Activated CD4-positive, alpha-beta T cell treated with anti-CD3 and anti-CD28 coated beads for 36 hours (primary cell): Measurements from ENCODE around the gene AKT1S1. TPM values are rescaled to one million over a fixed set of nuclear protein-coding genes. Genes with fewer than 3 reads are reported as not detected.

Experiments used
- ATAC-seq: fragments of 200-7000 bp; cut with Tn5 transposase; one replicate; pipeline ENCODE4 v1.10.0; 2021; ENCODE audit warnings: mild to moderate bottlenecking, moderate library complexity
- CTCF ChIA-PET: fragments of 350-600 bp; sonication (Branson Sonifier 250); formaldehyde crosslinking; loops from one replicate; lab custom pipeline; 2021; ENCODE audit warnings: antibody characterized with exemption; lab: Charles Lee
- POLR2A ChIA-PET: fragments of 350-600 bp; sonication (Branson Sonifier 250); formaldehyde crosslinking; loops from one replicate; lab custom pipeline; 2021; ENCODE audit warnings: antibody characterized with exemption, inconsistent platforms; lab: Charles Lee
- DNase-seq: peaks from one replicate; pipeline ENCODE4 v3.0.0-alpha.2; 2020
- H3K27ac Mint-ChIP-seq: one replicate; pipeline ENCODE4 v1.8.0; 2021; ENCODE audit warnings: mixed read lengths
- H3K27me3 Mint-ChIP-seq: one replicate; pipeline ENCODE4 v1.8.0; 2021; ENCODE audit warnings: mixed read lengths
- H3K36me3 Mint-ChIP-seq: one replicate; pipeline ENCODE4 v1.8.0; 2021; ENCODE audit warnings: low read depth, mixed read lengths
- H3K4me1 Mint-ChIP-seq: one replicate; pipeline ENCODE4 v1.8.0; 2021; ENCODE audit warnings: mixed read lengths
- H3K4me3 Mint-ChIP-seq: one replicate; pipeline ENCODE4 v1.8.0; 2021; ENCODE audit warnings: mild to moderate bottlenecking, moderate library complexity, mixed read lengths
- H3K9me3 Mint-ChIP-seq: one replicate; pipeline ENCODE4 v1.8.0; 2021; ENCODE audit warnings: low read depth, mixed read lengths
- intact Hi-C, 2 experiments: fragments of 100-400 bp; cut with DNase I in 1 of 2; cut with micrococcal nuclease in 1 of 2; formaldehyde crosslinking; loops; one replicate each; pipeline versions ENCODE4 v1.14.2 to v1.15.1; 2022 to 2024; cut with DNase I, micrococcal nuclease
- total RNA-seq, 2 experiments: library from RNA; stranded (reverse); gene quantifications; one replicate each; pipeline ENCODE4 v1.2.3, GENCODE V29; 2021

Gene AKT1S1
- total RNA-seq, 2 experiments from 2014 or later: 16.1 to 20.3 TPM

- intact Hi-C loops: no loop called here
- DNase-seq: no peak
- no peak for ATAC-seq
- ChIA-PET POLR2A (interaction anchor here (1.0 kb wide), 1 partner anchor 67 kb away, joined by 3 read pairs; no protein-coding TSS in a partner anchor), CTCF (interaction anchor here (0.7 to 2.6 kb wide), 2 partner anchors 10 to 13 kb away, joined by 4 to 7 read pairs; partner anchors contain the start of gene PTOV1)
- Mint-ChIP-seq H3K27ac (no peak overlapping the region), H3K9me3 (no peaks in the 10 kb centered on the region), H3K27me3 (no peaks in the 10 kb centered on the region), H3K36me3 (peaks cover 48% of the 10 kb centered on the region), H3K4me3 (no peak overlapping the region), H3K4me1 (peaks cover 24% of the 10 kb centered on the region)
Observed at GRCh38 chr19:49863935-49864320, 13.2 kb downstream of the AKT1S1 start.

DNA sequence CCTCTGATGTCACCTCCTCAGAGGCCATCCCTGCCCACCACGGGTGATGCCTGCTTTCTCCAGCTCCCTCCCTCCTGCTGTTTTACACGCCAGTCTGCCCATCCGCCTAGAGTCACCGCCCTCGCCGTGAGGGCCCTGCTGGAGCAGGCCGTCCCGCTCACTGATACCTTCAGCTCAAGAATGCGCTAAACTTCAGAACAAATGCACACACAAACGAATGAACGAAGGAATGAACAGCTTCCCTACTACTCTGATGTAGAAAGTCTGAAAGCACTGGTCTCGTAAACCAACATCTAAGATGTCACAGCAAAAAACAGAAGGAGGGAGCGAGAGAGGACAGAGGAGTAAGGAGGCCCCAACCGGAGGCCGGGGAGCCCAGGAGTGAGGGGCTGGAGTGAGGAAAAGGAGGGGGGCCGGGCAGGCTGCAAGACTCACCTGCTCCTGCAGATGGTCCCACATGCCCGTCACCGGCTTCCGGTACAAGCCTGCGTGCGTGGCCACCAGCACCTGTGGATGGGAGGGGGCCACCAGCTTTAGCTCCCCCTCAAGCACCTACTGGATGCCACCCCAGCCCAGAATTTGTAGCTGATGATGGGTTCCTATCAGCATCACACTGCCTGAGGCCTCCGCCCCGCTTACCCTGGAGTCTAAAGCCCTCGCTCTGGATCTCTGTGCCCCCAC is 13.8 kb downstream of the AKT1S1 start:
- ChIA-PET CTCF (interaction anchor here (0.6 to 2.6 kb wide), 3 partner anchors 10 to 92 kb away, joined by 3 to 7 read pairs (median 4); partner anchors contain the start of gene PTOV1), POLR2A (interaction anchor here (1.0 kb wide), 1 partner anchor 67 kb away, joined by 3 read pairs; no protein-coding TSS in a partner anchor)
- Mint-ChIP-seq H3K27me3 (no peaks in the 10 kb centered on the region), H3K36me3 (peaks cover 50% of the 10 kb centered on the region), H3K9me3 (no peaks in the 10 kb centered on the region), H3K4me3 (no peak overlapping the region), H3K27ac (no peak overlapping the region), H3K4me1 (peaks cover 24% of the 10 kb centered on the region)
- ATAC-seq (no peak), DNase-seq (no peak)
- intact Hi-C loops: no loop called here

GRCh38 chr19:49862391-49863253 is 14.5 kb downstream of the AKT1S1 start:
- Mint-ChIP-seq H3K27me3 (no peaks in the 10 kb centered on the region), H3K27ac (no peak overlapping the region), H3K4me1 (peaks cover 24% of the 10 kb centered on the region), H3K36me3 (peaks cover 54% of the 10 kb centered on the region), H3K4me3 (no peak overlapping the region), H3K9me3 (no peaks in the 10 kb centered on the region)
- intact Hi-C loops: no loop called here
- DNase-seq (peak; percentile 58), ATAC-seq (no peak)
- CTCF ChIA-PET: interaction anchor here (0.5 kb wide), 1 partner anchor 288 kb away, joined by 3 read pairs; no protein-coding TSS in a partner anchor
- POLR2A ChIA-PET: interaction anchor here (1.0 kb wide), 1 partner anchor 68 kb away, joined by 3 read pairs; no protein-coding TSS in a partner anchor

- DNase-seq (no peak), ATAC-seq (no peak)
- ChIA-PET CTCF (no interaction called here), POLR2A (interaction anchor here (0.5 to 0.9 kb wide), 2 partner anchors 11 to 41 kb away, joined by 3 to 7 read pairs; no protein-coding TSS in a partner anchor)
- no peaks in the 10 kb centered on the region for H3K9me3 Mint-ChIP-seq
- H3K27me3 Mint-ChIP-seq: no peaks in the 10 kb centered on the region
- H3K36me3 Mint-ChIP-seq: peaks cover 53% of the 10 kb centered on the region
- H3K4me1 Mint-ChIP-seq: peaks cover 23% of the 10 kb centered on the region
- intact Hi-C loops: no loop called here
- H3K27ac Mint-ChIP-seq: no peak overlapping the region
- H3K4me3 Mint-ChIP-seq: no peak overlapping the region
Observed at GRCh38 chr19:49861541-49862378, 15.4 kb downstream of the AKT1S1 start.

DNA sequence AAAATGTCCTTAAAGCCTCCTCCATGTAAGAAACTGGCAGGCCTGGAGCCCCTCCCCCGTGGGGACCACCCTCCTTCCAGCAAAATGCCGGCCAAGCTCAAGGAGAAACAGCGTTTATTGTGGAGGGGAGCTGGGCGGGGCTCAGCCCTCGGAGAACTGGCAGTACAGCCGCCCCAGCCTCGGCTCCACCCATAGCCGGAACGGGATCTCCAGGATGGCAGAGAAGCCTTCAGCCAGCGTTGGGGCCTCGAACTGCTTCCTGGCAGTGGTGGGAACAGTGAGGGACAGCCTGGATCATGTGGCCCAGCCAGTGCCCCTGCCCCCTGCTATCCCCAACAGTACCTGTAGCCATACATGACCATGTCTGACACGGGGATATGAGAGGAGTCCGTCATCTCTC is 16.0 kb downstream of the AKT1S1 start:
- peaks cover 50% of the 10 kb centered on the region for H3K36me3 Mint-ChIP-seq
- no peak overlapping the region for H3K27ac Mint-ChIP-seq
- intact Hi-C loops: no loop called here
- H3K4me3 Mint-ChIP-seq: no peak overlapping the region
- no peak for DNase-seq
- no peaks in the 10 kb centered on the region for H3K27me3 Mint-ChIP-seq
- H3K9me3 Mint-ChIP-seq: no peaks in the 10 kb centered on the region
- ChIA-PET POLR2A (interaction anchor here (0.9 kb wide), 1 partner anchor 11 kb away, joined by 3 read pairs; no protein-coding TSS in a partner anchor), CTCF (no interaction called here)
- H3K4me1 Mint-ChIP-seq: peaks cover 16% of the 10 kb centered on the region
- ATAC-seq: no peak

DNA sequence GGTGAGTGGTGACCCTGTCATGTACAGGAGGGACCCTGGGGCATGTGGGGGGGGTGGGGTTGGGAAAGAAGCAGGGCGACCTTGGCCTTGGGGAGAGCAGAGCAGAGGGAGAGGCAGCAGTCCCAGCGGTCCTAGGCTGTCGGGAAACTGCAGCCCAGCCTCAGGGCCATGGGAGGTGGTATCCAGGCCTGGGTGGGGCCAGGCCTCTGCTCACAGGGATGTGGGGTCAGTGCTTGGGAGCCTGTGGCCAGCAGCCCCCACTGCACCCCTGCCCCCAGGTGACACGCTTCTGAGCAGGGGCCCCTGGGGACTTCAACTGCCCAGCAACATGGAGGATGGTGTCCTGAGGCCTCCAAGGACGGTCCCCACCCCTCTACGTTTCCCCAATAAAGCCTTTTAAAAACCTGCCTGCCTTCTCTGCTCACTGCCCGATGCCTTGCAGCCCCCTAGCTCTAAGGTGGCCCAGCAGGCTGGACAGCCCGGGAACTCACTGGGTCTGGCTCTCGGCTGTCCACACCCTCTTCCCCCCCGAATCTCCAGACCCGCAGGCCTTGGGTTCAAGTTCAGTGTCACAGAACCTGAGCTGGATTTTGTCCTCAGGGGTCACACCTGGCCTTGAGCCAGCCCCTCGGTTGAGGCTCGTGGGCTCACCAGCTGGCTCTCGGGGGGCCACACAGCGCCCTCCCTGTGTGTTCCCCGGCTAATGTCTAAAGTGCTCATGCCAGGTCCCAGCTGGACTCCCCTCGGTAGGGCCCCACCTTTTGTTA is 16.6 kb downstream of the AKT1S1 start:
- DNase-seq (no peak), ATAC-seq (no peak)
- Mint-ChIP-seq H3K27me3 (no peaks in the 10 kb centered on the region), H3K27ac (no peak overlapping the region), H3K36me3 (peaks cover 48% of the 10 kb centered on the region), H3K4me1 (peaks cover 10% of the 10 kb centered on the region), H3K4me3 (no peak overlapping the region), H3K9me3 (no peaks in the 10 kb centered on the region)
- ChIA-PET CTCF (no interaction called here), POLR2A (no interaction called here)
- intact Hi-C loops: no loop called here

- no peaks in the 10 kb centered on the region for H3K9me3 Mint-ChIP-seq
- CTCF ChIA-PET: no interaction called here
- ATAC-seq: no peak
- no peak for DNase-seq
- no peak overlapping the region for H3K27ac Mint-ChIP-seq
- intact Hi-C loops: no loop called here
- POLR2A ChIA-PET: no interaction called here
- H3K4me1 Mint-ChIP-seq: peaks cover 3% of the 10 kb centered on the region
- H3K27me3 Mint-ChIP-seq: no peaks in the 10 kb centered on the region
- no peak overlapping the region for H3K4me3 Mint-ChIP-seq
- H3K36me3 Mint-ChIP-seq: peaks cover 46% of the 10 kb centered on the region
Observed at GRCh38 chr19:49859682-49860335, 17.3 kb downstream of the AKT1S1 start.

- CTCF ChIA-PET: no interaction called here
- Mint-ChIP-seq H3K27me3 (no peaks in the 10 kb centered on the region), H3K27ac (peak overlapping the region; percentile 51), H3K4me3 (no peak overlapping the region), H3K36me3 (peaks cover 34% of the 10 kb centered on the region), H3K9me3 (no peaks in the 10 kb centered on the region), H3K4me1 (peaks cover 3% of the 10 kb centered on the region)
- POLR2A ChIA-PET: no interaction called here
- intact Hi-C loops: no loop called here
- DNase-seq: peak; percentile 14
- ATAC-seq: no peak
Observed at GRCh38 chr19:49858088-49858985, 18.8 kb downstream of the AKT1S1 start.

- DNase-seq (no peak), ATAC-seq (no peak)
- peaks cover 30% of the 10 kb centered on the region for H3K36me3 Mint-ChIP-seq
- H3K4me1 Mint-ChIP-seq: peaks cover 6% of the 10 kb centered on the region
- ChIA-PET CTCF (no interaction called here), POLR2A (no interaction called here)
- H3K27ac Mint-ChIP-seq: no peak overlapping the region
- H3K9me3 Mint-ChIP-seq: no peaks in the 10 kb centered on the region
- H3K27me3 Mint-ChIP-seq: no peaks in the 10 kb centered on the region
- H3K4me3 Mint-ChIP-seq: no peak overlapping the region
- intact Hi-C loops: no loop called here
Observed at GRCh38 chr19:49857838-49858087, 19.4 kb downstream of the AKT1S1 start.
